ENCODE results near the gene CYREN. TPM values are rescaled to one million over a fixed set of nuclear protein-coding genes. Genes with fewer than 3 reads are reported as not detected.

CYREN gene
- total and polyA plus RNA-seq, 2 experiments from 2014 or later = 22.7 to 70.6 TPM

DNA sequence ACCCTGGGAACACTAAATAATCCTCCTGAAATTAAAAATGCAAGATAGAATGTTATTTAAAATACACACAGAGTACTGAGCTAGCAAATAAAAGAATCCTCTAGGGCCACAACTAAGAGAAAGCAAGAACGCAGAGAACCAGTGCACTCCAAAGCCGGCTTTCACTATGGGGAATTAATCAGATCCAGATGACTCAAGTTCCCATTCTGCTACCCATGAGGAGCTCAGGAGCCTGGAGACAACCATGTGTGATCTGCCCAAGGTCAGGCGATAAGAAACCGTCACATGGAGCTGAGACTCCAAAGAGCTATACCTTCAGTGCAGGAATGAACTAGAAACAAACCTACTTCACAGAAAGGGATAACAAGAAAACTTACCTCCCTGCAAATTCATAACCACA lies 19.5 kb upstream of the CYREN start:
- no peaks in the 10 kb centered on the region for H3F3A ChIP-seq (replicated peaks; ENCODE audit: low read depth)
- H3K27ac ChIP-seq (ENCODE audit: low read depth) = no peak overlapping the region
- no peak overlapping the region for H3K4me3 Mint-ChIP-seq
- no peak overlapping the region for H3K27ac Mint-ChIP-seq
- H3K4me1 Mint-ChIP-seq = no peaks in the 10 kb centered on the region
- no peaks in the 10 kb centered on the region for H3K4me1 ChIP-seq (ENCODE audit: insufficient read depth)
- H3K27me3 Mint-ChIP-seq (ENCODE audit: insufficient read depth, low read depth, poor library complexity) = peaks cover 3% of the 10 kb centered on the region
- H3K36me3 Mint-ChIP-seq (ENCODE audit: low read depth) = peaks cover 23% of the 10 kb centered on the region
- H3K4me3 ChIP-seq = no peak overlapping the region
- H3K79me2 ChIP-seq (replicated peaks; ENCODE audit: insufficient read depth) = no peaks in the 10 kb centered on the region
- TF ChIP-seq, protein P1, sequence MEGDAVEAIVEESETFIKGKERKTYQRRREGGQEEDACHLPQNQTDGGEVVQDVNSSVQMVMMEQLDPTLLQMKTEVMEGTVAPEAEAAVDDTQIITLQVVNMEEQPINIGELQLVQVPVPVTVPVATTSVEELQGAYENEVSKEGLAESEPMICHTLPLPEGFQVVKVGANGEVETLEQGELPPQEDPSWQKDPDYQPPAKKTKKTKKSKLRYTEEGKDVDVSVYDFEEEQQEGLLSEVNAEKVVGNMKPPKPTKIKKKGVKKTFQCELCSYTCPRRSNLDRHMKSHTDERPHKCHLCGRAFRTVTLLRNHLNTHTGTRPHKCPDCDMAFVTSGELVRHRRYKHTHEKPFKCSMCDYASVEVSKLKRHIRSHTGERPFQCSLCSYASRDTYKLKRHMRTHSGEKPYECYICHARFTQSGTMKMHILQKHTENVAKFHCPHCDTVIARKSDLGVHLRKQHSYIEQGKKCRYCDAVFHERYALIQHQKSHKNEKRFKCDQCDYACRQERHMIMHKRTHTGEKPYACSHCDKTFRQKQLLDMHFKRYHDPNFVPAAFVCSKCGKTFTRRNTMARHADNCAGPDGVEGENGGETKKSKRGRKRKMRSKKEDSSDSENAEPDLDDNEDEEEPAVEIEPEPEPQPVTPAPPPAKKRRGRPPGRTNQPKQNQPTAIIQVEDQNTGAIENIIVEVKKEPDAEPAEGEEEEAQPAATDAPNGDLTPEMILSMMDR (conservative IDR thresholded peaks at IDR 0.05; ENCODE audit: low read depth in 2 of 2) = no peak
- no peak for TF ChIP-seq EZH2 (IDR thresholded peaks at IDR 0.05; ENCODE audit: low read depth, unreplicated experiment)
- TF ChIP-seq, protein P2, sequence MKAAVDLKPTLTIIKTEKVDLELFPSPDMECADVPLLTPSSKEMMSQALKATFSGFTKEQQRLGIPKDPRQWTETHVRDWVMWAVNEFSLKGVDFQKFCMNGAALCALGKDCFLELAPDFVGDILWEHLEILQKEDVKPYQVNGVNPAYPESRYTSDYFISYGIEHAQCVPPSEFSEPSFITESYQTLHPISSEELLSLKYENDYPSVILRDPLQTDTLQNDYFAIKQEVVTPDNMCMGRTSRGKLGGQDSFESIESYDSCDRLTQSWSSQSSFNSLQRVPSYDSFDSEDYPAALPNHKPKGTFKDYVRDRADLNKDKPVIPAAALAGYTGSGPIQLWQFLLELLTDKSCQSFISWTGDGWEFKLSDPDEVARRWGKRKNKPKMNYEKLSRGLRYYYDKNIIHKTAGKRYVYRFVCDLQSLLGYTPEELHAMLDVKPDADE (IDR thresholded peaks at IDR 0.05) = no peak
- TF ChIP-seq, protein P3, sequence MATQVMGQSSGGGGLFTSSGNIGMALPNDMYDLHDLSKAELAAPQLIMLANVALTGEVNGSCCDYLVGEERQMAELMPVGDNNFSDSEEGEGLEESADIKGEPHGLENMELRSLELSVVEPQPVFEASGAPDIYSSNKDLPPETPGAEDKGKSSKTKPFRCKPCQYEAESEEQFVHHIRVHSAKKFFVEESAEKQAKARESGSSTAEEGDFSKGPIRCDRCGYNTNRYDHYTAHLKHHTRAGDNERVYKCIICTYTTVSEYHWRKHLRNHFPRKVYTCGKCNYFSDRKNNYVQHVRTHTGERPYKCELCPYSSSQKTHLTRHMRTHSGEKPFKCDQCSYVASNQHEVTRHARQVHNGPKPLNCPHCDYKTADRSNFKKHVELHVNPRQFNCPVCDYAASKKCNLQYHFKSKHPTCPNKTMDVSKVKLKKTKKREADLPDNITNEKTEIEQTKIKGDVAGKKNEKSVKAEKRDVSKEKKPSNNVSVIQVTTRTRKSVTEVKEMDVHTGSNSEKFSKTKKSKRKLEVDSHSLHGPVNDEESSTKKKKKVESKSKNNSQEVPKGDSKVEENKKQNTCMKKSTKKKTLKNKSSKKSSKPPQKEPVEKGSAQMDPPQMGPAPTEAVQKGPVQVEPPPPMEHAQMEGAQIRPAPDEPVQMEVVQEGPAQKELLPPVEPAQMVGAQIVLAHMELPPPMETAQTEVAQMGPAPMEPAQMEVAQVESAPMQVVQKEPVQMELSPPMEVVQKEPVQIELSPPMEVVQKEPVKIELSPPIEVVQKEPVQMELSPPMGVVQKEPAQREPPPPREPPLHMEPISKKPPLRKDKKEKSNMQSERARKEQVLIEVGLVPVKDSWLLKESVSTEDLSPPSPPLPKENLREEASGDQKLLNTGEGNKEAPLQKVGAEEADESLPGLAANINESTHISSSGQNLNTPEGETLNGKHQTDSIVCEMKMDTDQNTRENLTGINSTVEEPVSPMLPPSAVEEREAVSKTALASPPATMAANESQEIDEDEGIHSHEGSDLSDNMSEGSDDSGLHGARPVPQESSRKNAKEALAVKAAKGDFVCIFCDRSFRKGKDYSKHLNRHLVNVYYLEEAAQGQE (IDR thresholded peaks at IDR 0.05; ENCODE audit: unreplicated experiment) = no peak
- no peak for TF ChIP-seq POLR2AphosphoS5 (IDR thresholded peaks at IDR 0.05; ENCODE audit: low read depth)
- TF ChIP-seq JUNB (IDR thresholded peaks at IDR 0.05; ENCODE audit: unreplicated experiment) = no peak
- no peak for TF ChIP-seq ZNF114 (CRISPR knock-in tag; IDR thresholded peaks at IDR 0.05)
- TF ChIP-seq EZH2phosphoT487 (IDR thresholded peaks at IDR 0.05; ENCODE audit: unreplicated experiment) = no peak
- no peak for TF ChIP-seq STAT1 (IDR thresholded peaks at IDR 0.05; ENCODE audit: unreplicated experiment)
- no peak for TF ChIP-seq ZNF331 (CRISPR knock-in tag; IDR thresholded peaks at IDR 0.05; ENCODE audit: low read depth)
- no peak for TF ChIP-seq ZNF462 (CRISPR knock-in tag; IDR thresholded peaks at IDR 0.05)
- TF ChIP-seq CREB1 (CRISPR knock-in tag; IDR thresholded peaks at IDR 0.05; ENCODE audit: low read depth) = no peak
- TF ChIP-seq NANOG (IDR thresholded peaks at IDR 0.05; ENCODE audit: borderline replicate concordance) = no peak
- H2AFZ ChIP-seq = no peak overlapping the region
- DNase-seq (ENCODE audit: low spot score) = no peak
- H4K20me1 ChIP-seq (replicated peaks; ENCODE audit: insufficient read depth) = no peaks in the 10 kb centered on the region; the same call in 1 of the 2 replicates
- no peaks in the 10 kb centered on the region for H3K27me3 ChIP-seq (ENCODE audit: insufficient read depth)
- H3K9me3 Mint-ChIP-seq = no peaks in the 10 kb centered on the region
- H3K4me2 ChIP-seq = no peak overlapping the region
- H3K36me3 ChIP-seq (ENCODE audit: insufficient read depth) = 0 out of 2 replicates have a peak, but pooled peaks cover 1% of the 10 kb centered on the region
- H3K9me2 ChIP-seq (ENCODE audit: insufficient read depth) = no peaks in the 10 kb centered on the region
- no peak for ATAC-seq
